HG03135 (cell line): ENCODE results near the gene ZNF358.
A peak's percentile ranks its signal among the peaks of the same experiment; 100 is the strongest.
"Not testable (repeated sequence)": the region's sequence is repeated elsewhere in the genome, so short reads cannot be mapped to it uniquely, and the experiment has no call there.

ENCODE experiments used
- ATAC-seq: cut with Tn5 transposase; IDR thresholded peaks from one replicate; pipeline ENCODE4 v1.9.1; 2021; ENCODE audit warnings: mild to moderate bottlenecking, moderate library complexity; ENCODE audit not compliant: unreplicated experiment

ZNF358 gene

DNA sequence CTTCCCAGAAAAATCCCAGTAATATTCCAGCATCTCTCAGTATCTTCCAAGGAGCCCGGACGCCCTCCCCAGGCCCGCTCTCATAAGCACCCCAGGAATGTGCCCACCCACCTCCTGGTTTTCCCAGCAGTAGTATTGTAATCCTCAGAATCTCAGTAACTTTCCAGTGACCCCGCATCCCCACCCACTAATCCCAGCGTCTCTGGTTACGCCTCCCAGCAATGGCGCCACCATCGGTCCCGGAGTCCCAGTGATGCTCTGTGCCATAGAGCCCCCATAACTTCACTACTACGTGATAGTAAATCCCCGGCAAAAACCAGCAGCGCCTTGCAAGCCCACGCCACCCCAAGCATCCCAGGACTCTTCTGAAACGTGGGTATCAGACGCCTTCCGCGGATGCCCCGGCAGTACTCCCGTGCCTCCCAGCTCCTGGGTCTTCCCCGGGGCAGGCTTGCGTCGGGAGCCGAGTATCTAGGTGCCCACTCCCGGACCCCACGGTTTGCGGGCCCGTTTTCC lies 18.7 kb downstream of the ZNF358 start:
- peak; percentile 6 for ATAC-seq

DNA sequence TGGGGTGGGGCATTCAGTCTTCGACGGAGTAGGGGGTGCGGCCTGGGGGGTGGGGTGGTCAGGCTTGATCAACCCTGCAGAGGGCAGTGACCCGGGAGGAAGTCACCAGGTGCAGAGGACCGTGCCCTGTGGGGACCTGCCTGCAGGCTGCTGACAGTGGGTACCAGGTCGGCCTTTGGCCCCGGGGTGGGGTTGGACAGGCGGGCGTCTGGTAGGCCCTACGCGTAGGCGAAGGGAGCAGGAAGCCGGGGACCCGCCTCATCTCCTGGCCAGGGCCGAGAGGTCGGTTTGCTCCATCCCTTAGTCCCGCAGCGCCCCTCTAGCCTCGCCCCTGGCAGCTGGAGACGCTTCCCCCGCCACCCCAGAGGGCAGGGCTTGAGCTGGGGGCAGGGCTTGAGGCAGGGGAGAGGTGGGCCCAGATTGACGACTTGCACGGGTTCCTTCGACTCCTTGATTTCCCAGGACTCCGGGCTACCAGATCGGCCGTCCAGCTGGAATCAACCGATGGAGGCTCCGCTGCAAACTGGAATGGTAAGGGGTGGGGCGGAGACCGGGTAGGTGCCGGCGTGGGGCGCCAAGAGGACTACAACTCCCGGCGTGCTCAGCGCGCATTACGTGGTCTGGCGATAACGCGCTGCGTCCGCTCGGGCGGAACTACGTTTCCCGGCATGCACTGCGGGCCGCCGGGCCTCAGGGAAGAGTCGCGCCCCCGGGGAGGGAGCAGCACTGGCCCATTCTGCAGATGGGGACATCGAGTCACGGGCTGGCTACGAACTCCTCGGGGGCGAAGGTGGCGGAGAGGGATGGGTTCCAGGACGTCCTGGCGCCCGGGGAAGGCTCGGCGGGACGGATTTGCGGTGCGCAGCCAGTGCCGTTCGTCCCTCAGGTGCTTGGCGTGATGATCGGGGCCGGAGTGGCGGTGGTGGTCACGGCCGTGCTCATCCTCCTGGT lies 19.4 kb downstream of the ZNF358 start, which contains the start of gene PNPLA6:
TSS of gene PNPLA6 (plus strand) at position 671 of the 951 bp plus-strand sequence. CDS start at position 743, 72 bp downstream.
- ATAC-seq = peak; percentile 61

DNA sequence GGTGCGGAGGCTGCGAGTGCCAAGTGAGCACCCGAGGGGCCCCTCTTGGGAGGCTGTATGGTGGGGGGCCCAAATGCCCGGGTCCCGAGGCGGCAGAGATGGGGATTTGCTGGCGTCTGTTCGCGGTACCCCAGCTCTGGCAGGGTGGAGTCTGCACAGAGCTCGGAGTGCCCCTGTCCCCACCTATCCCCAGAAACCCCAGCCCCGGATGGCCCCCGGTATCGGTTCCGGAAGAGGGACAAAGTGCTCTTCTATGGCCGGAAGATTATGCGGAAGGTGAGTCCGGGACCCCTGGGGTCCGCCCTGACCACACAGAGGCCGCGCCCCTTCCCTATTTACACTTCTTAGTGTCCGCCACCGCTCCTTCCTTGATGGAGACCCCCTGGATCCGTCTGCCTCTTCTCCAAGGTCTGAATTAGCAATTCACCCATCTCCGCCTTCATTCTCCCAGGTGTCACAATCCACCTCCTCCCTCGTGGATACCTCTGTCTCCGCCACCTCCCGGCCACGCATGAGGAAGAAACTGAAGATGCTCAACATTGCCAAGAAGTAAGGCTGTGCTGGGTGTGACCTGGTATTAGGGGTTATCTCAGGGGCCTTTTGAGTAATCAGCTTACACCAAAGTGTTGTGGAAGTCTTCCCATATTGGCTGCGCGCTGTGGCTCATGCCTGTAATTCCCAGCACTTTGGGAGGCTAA lies 20.2 kb downstream of the ZNF358 start:
- ATAC-seq = no peak

DNA sequence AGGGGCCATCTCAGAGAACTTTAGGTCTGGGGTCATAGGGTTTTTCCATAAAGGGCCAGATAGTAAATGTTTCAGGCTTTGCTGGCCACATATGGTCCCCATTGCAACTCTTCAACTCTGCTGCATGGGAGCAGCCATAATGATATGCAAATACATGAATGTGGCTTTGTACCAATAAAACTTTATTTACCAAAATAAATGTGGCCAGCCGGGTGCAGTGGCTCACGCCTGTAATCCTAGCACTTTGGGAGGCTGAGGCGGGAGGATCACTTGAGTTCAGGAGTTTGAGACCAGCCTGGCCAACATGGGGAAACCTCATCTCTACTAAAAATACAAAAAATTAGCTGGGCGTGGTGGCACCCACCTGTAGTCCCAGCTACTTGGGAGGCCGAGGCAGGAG lies 23.1 kb downstream of the ZNF358 start:
- not testable (repeated sequence) for ATAC-seq

DNA sequence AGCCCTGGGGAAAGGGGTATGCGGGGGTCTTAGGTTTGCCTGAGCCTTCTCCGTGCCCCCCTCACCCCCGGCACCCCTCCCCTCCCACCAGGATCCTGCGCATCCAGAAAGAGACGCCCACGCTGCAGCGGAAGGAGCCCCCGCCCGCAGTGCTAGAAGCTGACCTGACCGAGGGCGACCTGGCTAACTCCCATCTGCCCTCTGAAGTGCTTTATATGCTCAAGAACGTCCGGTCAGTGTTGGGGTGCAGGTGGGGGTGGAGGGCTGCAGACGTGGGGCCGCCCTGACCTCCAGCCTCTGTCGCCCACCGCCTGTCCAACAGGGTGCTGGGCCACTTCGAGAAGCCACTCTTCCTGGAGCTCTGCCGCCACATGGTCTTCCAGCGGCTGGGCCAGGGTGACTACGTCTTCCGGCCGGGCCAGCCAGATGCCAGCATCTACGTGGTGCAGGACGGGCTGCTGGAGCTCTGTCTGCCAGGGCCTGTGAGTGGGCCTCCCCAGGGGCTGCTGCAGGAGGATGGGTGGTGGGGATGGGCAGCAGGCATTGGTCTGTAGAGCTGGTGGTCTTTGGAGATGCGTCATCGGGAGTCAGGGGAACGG lies 24.0 kb downstream of the ZNF358 start:
- no peak for ATAC-seq

DNA sequence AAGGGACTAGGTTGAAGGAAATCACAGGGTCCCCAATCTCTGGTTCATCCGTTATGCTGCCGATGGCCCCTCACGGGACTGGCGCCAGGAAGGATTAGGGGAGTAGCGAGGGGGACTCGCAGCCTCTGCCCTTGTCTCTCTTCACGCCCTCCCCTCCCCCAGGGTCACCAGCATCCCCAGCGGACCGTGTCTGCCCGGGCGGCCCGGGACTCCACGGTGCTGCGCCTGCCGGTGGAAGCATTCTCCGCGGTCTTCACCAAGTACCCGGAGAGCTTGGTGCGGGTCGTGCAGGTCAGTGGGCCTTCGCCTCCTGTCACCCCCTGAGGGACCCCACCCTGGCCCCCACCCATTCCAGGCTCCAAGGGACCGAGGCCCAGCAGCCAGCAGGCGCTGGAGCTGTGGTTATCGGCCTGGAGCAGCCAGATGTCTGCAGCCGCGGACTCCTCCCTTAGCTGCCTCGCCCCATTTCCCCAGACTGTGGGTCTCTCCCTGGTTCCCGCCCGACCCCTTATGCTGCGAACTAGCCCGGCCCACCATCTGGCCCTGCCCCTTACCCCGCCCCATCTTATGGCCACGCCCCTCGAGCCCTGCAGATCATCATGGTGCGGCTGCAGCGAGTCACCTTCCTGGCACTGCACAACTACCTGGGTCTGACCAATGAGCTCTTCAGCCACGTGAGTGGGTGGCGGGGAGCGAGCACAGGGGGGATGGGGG lies 25.0 kb downstream of the ZNF358 start:
- no peak for ATAC-seq

DNA sequence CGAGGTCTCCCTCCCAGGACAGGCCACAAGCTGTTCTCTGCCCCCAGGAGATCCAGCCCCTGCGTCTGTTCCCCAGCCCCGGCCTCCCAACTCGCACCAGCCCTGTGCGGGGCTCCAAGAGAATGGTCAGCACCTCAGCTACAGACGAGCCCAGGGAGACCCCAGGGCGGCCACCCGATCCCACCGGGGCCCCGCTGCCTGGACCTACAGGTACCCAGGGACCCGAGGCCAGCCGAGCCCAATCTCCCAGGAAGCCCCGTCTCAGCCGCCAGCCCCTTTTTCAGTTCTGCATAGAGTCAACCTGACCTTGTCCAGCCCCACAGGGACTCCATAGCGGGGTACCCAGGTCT lies 25.5 kb downstream of the ZNF358 start:
- no peak for ATAC-seq

DNA sequence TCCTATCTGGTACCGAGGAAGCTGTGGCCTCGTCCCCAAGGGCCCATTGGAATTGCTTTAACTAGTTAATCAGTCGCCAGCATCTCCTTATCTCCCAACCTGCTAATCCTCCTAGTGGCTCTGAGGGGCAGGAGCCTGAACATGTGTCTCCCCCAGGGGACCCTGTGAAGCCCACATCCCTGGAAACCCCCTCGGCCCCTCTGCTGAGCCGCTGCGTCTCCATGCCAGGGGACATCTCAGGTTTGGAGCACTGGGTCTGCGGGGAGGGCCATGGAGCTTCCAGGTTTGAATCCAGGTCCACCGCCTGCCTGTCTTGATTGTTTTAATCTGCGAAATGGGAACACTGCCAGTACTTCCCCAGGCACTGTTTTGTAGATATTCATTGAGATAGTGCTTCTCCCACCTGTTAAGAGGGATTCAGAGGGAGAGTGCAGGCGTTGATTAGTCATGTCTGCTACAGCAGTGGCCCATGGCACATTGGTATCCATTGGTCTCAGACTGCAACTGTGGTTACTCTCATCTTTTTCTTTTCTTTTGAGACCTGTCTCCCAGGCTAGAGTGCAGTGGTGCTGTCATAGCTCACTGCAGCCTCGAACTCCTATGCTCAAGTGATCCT lies 26.0 kb downstream of the ZNF358 start:
- no peak for ATAC-seq

DNA sequence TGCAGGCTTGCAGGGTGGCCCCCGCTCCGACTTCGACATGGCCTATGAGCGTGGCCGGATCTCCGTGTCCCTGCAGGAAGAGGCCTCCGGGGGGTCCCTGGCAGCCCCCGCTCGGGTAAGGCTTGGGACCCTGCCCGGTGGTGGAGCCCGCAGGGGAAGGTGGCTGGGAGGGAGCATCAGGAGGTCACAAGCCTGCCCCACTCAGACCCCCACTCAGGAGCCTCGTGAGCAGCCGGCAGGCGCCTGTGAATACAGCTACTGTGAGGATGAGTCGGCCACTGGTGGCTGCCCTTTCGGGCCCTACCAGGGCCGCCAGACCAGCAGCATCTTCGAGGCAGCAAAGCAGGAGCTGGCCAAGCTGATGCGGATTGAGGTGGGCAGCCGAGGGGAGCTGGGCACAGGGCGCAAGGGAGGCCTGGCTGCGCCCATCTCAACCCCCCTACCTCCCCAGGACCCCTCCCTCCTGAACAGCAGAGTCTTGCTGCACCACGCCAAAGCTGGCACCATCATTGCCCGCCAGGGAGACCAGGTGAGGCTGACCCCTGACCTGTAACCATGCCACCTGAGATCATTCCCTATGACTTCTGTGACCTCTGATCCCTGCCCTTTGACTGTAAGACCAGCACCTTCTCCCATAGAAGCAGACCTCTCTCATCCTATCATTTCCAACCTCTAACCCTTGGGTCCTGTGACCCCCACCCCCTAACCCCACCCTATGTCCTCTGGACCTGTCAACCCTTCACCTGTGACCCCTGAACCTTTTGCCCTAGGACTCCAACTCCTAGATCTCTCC lies 26.8 kb downstream of the ZNF358 start:
- no peak for ATAC-seq

DNA sequence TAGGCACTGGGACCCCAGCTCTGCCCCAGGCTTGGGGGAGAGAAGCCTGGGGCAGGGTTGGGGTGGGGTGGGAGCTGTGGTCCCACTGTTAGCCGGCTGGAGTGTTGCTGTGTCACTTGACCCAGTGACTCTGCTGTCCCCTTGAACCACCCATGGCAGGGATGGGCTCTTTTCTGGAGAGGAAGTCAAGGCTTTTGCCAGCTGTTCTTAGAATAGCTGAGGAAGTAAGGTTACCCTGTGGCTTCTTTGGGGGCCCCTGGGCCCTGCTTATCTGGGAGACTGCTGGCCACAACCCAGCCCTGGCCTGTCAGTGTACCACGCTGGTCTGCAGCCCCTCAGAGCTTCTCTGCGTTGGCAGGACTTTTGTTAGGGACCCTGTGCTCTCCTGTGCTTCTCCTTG lies 28.7 kb downstream of the ZNF358 start:
- ATAC-seq = no peak

DNA sequence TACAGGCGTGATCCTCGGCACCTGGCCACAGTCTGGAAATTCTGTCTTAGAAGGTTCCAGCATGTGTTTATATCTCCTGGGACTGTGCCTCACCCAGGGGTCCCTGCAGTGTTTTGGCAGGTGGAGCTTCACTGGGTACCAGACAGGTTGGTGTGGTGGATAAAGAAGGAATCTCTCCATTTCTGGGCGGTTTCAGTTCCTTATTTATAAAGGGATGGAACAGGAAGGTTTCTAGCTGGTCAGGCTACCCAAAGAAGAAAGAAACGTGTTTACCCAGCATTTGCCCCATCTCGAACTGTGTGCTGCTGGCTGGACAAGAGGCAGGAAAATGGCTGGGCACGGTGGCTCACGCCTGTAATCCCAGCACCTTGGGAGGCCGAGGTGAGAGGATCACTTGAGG lies 29.4 kb downstream of the ZNF358 start:
- ATAC-seq = no peak

DNA sequence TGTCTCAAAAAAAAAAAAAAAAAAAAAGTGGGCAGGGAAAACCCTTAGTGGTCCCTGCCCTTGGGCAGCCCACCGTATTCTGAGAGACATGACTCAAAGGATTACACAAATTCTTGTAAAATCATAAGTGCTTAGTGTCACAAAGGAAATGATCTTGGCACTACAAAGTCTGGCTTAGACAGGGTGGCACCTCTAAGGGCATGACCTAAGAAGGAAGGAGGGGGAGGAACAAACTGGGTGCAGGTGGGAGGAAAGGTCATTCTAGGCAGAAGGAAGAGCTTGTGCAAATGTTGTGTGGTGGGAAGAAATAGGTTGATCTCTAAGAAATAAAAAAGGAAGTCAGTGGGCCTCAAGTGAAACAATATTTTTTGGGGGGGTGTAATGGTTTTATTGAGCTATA lies 30.0 kb downstream of the ZNF358 start:
- ATAC-seq = no peak

DNA sequence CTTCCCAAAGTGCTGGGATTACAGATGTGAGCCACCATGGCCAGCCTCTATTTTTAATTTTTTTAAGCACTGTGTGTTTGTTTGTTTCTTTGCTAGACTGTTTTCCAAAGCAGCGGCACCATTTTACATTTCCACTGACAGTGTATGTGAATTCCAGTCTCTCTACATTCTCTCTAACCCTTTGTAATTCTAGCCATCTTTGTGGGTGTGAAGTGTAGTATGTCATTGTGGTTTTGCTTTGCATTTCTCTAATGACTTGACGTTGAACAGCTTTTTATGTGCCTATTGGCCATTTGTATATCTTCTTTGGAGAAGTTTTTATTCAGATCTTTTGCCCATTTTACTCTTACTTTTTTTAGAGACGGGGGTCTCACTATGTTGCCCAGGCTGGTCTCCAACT lies 31.3 kb downstream of the ZNF358 start:
- no peak for ATAC-seq

DNA sequence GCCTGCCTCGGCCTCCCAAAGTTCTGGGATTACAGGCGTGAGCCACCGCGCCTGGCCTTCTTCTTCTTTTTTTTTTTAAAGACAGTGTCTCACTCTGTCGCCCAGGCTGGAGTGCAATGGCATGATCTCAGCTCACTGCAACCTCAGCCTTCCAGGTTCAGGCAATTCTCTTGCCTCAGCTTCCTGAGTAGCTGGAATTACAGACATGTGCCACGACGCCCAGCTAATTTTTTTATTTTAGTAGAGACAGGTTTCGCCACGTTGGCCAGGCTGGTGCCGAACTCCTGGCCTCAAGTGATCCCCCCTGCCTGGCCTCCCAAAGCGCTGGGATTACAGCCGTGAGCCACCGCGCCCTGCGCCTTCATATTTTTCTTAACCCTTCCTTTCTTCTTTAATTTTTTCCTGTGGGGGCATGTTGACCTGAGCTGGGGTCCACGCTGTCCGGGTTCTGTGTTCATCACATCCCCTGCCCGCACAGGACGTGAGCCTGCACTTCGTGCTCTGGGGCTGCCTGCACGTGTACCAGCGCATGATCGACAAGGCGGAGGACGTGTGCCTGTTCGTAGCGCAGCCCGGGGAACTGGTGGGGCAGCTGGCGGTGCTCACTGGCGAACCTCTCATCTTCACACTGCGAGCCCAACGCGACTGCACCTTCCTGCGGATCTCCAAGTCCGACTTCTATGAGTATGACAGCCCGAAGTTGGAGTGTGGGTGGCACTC lies 33.7 kb downstream of the ZNF358 start:
- ATAC-seq = no peak

DNA sequence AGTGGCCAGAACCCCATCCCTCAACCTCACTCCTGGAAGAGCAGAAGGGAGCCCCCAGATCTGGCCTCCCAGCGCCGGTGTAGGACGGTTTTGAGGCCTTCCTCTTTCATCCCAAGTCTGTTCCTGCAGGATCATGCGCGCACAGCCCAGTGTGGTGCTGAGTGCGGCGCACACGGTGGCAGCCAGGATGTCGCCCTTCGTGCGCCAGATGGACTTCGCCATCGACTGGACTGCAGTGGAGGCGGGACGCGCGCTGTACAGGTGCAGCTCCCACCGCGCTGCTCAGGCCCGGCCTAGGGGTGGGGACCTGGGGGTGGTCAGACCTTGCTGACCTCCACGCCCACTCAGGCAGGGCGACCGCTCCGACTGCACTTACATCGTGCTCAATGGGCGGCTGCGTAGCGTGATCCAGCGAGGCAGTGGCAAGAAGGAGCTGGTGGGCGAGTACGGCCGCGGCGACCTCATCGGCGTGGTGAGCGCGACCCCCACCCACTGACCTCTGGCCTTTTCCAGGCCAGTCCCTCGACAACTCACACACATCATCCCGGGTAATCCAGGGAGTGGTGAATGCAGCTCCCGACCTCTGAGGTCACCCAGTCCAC lies 34.4 kb downstream of the ZNF358 start:
- ATAC-seq = no peak

DNA sequence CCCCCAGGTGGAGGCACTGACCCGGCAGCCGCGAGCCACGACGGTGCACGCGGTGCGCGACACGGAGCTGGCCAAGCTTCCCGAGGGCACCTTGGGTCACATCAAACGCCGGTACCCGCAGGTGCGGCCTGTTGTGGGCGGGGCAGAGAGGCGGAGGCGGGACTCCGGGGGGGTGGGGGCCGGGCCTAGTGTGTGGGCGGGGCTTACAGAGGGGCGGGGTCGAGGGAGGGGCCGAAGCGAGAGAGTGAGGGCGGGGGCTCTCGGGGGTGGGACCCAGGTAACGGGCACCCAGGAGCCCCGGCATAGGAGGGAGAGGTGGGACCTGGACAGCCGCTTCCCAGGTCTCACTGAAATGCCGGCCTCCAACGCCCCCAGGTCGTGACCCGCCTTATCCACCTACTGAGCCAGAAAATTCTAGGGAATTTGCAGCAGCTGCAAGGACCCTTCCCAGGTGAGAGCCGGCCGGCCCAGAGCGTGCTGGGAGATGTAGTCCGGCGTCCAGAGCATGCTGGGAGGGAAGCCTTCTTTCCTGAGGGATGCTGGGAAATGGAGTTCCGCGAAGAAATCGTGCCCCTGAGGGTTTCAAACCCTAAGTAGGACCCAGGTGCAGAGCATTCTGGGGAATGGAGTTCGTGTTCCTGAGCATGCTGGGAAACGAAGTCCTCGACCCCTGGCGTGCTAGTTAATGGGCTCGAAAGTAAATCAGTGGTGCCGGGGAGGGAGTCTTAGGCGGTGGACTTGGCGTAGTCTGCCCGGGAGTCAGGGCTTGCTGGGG lies 35.3 kb downstream of the ZNF358 start:
- no peak for ATAC-seq

DNA sequence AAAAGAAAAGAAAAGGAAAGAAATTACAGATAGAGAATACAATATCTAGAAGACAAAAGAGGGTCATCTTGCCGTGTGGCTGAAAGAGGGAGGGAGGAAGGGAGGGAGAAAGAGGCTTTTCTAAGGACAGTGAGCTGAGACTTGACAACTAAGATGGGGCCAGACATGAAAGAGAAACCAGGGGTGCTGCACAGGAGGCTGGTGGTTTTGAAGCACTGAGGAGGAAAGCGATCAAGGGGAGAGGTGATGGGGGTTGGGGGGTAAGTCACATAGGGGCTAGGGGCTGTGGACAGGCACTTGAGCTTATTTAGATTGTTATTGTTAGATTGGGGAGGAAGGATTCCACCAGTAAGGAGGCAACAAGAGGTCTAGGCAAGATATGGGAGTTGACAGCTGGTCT lies 36.9 kb downstream of the ZNF358 start:
- no peak for ATAC-seq

DNA sequence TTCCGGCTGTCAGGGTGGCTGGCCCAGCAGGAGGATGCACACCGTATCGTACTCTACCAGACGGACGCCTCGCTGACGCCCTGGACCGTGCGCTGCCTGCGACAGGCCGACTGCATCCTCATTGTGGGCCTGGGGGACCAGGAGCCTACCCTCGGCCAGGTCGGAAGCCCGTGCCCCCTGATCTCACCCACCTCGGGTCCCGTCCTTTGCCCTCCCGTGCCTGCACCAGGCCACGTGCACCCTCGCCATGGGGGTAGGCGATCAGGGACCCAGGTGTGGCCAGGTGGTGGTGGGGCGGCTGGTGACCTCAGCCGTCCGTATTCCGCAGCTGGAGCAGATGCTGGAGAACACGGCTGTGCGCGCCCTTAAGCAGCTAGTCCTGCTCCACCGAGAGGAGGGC lies 38.7 kb downstream of the ZNF358 start:
- ATAC-seq = no peak
